GM21576 (cell line): Measurements from ENCODE around the gene LRP10.
"Not testable (repeated sequence)": the region's sequence is repeated elsewhere in the genome, so short reads cannot be mapped to it uniquely, and the experiment has no call there.

ENCODE experiments used
- ATAC-seq: cut with Tn5 transposase; IDR thresholded peaks from one replicate; pipeline ENCODE4 v1.9.1; 2021; ENCODE audit warnings: mild to moderate bottlenecking, moderate library complexity; ENCODE audit not compliant: unreplicated experiment

Gene LRP10

GRCh38 chr14:22842211-22843122 lies 29.1 kb upstream of the LRP10 start:
- no peak for ATAC-seq

GRCh38 chr14:22843123-22843925 lies 28.2 kb upstream of the LRP10 start:
- no peak for ATAC-seq

GRCh38 chr14:22844221-22845102 lies 27.1 kb upstream of the LRP10 start:
- ATAC-seq: no peak

- no peak for ATAC-seq
Measured at GRCh38 chr14:22845103-22845394, 26.5 kb upstream of the LRP10 start.

GRCh38 chr14:22845821-22846625 lies 25.5 kb upstream of the LRP10 start:
- ATAC-seq: no peak

- ATAC-seq: no peak
Measured at GRCh38 chr14:22846811-22847307, 24.7 kb upstream of the LRP10 start.

- no peak for ATAC-seq
Measured at GRCh38 chr14:22847661-22848341, 23.7 kb upstream of the LRP10 start.

GRCh38 chr14:22848351-22849164 lies 23.0 kb upstream of the LRP10 start:
- ATAC-seq: no peak

- no peak for ATAC-seq
Measured at GRCh38 chr14:22849212-22849819, 22.2 kb upstream of the LRP10 start.

GRCh38 chr14:22850944-22851764 lies 20.4 kb upstream of the LRP10 start:
- ATAC-seq: no peak

- not testable (repeated sequence) for ATAC-seq
Measured at GRCh38 chr14:22852178-22852577, 19.4 kb upstream of the LRP10 start.

GRCh38 chr14:22852599-22852939 lies 19.0 kb upstream of the LRP10 start:
- no peak for ATAC-seq

GRCh38 chr14:22852940-22853767 lies 18.4 kb upstream of the LRP10 start:
- peak; percentile 65 for ATAC-seq

GRCh38 chr14:22854296-22854695 lies 17.2 kb upstream of the LRP10 start:
- ATAC-seq: not testable (repeated sequence)

- no peak for ATAC-seq
Measured at GRCh38 chr14:22854963-22855724, 16.4 kb upstream of the LRP10 start.

- no peak for ATAC-seq
Measured at GRCh38 chr14:22856428-22856827, 15.1 kb upstream of the LRP10 start.
